ENCODE results near the gene PLIN5.

DNA sequence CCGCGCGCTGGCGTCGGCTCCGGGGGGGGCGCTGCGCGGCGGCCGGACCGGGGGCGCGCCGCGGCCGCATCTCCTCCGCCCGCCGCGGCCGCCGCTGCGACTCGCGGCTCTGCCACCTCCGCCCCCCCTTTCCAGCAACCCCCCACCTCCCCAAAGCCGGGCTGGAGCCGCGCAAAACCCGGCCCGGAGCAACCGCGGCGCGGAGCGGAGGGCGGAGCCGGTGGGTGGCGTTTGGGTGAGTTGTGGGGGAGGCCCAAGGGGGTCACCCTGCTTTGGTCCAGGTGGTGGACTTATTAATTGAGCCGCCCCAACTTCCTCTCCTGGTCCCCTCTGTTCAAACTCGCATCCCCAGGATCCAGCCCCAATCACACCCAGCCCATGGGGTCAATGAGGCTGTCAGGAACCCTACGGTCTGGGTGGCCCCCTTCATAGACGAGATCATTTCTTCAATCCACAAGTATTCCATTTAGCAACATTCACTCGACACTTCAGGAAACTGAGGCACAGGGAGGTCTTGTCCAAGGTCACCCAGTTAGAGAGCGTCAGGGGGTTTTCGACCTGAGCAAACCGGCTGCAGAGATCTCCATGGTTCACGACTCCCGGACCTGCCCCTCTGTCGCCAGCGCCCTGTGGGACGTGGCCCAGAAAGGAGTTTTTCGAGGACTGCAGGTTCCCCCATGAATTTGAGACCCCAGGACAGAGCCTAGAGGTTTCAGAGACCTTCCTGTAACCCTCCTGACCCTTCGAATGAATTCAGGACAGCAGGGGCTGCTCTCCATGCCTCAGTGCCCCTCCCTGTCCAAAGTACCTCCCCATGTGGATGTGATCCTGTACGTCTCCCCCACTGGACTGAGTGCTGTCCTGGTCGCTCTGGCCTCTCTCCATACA, 46.9 kb upstream of the PLIN5 start:
- TF ChIP-seq POLR2A (IDR thresholded peaks at IDR 0.05), result no peak
- TF ChIP-seq, protein P1, sequence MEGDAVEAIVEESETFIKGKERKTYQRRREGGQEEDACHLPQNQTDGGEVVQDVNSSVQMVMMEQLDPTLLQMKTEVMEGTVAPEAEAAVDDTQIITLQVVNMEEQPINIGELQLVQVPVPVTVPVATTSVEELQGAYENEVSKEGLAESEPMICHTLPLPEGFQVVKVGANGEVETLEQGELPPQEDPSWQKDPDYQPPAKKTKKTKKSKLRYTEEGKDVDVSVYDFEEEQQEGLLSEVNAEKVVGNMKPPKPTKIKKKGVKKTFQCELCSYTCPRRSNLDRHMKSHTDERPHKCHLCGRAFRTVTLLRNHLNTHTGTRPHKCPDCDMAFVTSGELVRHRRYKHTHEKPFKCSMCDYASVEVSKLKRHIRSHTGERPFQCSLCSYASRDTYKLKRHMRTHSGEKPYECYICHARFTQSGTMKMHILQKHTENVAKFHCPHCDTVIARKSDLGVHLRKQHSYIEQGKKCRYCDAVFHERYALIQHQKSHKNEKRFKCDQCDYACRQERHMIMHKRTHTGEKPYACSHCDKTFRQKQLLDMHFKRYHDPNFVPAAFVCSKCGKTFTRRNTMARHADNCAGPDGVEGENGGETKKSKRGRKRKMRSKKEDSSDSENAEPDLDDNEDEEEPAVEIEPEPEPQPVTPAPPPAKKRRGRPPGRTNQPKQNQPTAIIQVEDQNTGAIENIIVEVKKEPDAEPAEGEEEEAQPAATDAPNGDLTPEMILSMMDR (IDR thresholded peaks at IDR 0.05 in 8 of 11, conservative IDR thresholded peaks at IDR 0.05 in 3 of 11), result no peak
